HG03175 (cell line): ENCODE data around the gene CLTA.
"Not testable (repeated sequence)": the region's sequence is repeated elsewhere in the genome, so short reads cannot be mapped to it uniquely, and the experiment has no call there.

Experiments used
- ATAC-seq: cut with Tn5 transposase; IDR thresholded peaks from one replicate; pipeline ENCODE4 v1.9.1; 2021; ENCODE audit warnings: mild to moderate bottlenecking, moderate library complexity; ENCODE audit not compliant: unreplicated experiment

Gene CLTA

GRCh38 chr9:36156116-36156515 lies 34.6 kb upstream of the CLTA start:
- ATAC-seq: no peak

DNA sequence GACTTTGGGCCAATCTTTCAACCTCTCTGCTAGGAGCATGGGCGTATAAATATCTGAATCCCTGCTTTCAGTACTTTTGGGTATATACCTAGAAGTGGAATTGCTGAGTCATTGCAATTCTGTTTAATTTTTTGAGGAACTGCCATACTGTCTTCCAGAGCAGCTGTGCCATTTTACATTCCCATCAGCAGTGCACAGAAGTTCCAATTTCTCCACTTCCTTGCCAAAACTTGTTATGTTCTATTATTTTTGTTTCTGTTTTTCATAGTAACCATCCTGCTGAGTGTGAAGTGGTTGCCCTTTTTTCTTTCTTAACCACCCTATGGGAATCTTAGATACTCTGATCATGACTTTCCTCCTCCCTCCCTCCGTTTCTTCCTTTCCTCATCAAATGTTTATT lies 32.6 kb upstream of the CLTA start:
- no peak for ATAC-seq

GRCh38 chr9:36158917-36159316 lies 31.8 kb upstream of the CLTA start:
- ATAC-seq: no peak

DNA sequence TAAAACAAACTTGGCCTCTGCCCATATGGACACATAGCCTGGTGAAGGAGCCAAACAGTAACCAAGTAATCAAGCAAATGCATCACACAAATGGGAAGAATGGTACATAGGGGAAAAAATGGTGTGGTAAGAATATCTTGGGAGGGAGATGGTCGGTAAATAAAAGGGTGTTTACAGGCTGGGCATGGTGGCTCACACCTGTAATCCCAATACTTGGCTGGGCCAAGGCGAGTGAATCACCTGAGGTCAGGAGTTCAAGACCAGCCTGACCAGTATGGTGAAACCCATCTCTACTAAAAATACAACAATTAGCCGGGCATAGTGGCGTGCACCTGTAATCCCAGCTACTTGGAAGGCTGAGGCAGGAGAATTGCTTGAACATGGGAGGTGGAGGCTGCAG lies 31.2 kb upstream of the CLTA start:
- ATAC-seq: not testable (repeated sequence)

DNA sequence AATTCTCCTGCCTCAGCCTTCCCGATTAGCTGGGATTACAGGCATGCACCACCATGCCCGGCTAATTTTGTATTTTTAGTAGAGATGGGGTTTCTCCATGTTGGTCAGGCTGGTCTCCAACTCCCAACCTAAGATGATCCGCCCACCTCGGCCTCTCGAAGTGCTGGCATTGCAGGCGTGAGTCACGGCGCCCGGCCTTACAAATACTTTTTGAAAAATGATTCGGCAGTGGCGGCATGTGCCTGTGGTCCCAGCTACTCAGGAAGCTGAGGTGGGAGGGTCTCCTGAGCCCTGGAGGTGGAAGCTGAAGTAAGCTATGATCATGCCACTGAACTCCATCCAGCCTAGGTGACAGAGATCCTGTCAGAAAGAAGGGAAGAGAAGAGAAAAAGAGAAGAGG lies 30.6 kb upstream of the CLTA start:
- not testable (repeated sequence) for ATAC-seq

DNA sequence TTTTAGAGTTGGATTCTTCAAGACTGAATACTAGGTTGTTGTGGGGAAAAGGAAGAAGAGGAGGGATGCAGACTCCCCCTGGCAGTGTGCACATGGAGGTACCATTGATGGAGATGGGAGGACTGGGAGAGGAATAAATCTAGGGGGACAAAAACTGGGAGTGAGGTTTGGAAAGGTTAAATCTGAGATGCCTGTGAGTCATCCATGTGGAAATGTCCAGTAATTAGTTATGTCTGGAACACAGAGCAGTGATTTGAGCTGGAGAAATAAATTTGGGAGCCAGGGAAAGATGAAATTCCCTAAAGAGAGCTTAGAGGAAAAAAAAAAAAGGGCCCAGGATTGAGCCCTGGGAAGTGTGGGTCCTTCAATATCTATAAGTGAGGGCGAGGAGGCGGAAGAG lies 29.5 kb upstream of the CLTA start:
- ATAC-seq: no peak

GRCh38 chr9:36162211-36162738 lies 28.4 kb upstream of the CLTA start:
- no peak for ATAC-seq

DNA sequence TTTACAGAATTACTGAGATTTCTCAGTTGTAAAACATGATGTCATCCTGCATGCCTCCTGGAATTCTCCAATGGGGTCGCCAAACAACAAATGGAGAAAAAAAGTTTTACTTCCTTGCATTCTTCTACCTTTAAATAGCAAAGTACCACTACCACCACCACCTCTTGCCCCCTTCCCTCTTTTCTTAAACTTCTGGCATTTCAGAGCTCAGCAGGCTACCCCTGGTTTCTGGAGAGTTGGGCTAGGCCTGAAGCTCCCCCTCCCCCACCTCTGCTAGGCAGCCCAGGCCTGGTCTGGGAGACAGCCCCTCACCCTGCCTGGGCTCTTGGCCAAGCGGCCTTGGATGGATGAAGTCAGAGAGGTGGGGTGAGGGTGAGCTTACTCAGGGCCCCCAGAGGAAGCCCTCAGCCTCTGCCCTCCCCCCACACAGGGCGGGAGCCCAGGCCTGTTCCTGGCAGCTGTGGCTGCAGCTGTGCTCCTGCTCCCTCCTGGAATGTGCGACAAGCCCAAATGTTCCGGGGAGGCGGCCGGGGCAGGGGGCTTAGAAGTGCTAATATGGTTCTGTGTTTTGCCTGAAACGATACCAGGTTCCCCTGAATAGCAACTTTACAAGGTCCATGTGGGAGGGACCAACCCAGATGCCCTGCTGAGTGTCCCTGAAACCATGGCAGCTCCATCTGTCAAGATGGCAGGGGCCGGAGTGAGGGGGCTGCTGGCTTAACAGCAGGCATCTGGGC lies 27.5 kb upstream of the CLTA start:
- no peak for ATAC-seq

GRCh38 chr9:36163786-36164170 lies 26.9 kb upstream of the CLTA start:
- ATAC-seq: no peak

GRCh38 chr9:36164372-36164771 lies 26.3 kb upstream of the CLTA start:
- ATAC-seq: no peak

DNA sequence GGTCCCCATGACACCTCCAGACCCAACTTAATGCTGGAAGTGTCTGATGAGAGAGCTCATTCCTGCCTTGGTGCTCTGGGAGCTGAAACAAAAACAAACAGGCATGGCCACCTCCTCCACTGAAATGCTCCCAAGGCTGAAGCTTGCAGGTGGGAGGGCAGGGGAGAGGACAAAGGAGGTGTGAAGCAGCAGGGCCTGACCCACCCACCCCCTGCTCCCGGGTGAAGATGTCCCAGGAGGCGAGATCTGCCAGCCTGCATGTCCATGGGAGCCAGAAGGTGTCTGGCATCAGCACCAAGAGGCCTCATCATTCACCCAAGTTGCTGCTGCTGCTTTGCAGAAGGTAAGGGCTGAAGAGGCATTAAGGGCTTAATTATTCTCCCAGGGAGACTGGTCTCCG lies 25.7 kb upstream of the CLTA start:
- ATAC-seq: no peak

DNA sequence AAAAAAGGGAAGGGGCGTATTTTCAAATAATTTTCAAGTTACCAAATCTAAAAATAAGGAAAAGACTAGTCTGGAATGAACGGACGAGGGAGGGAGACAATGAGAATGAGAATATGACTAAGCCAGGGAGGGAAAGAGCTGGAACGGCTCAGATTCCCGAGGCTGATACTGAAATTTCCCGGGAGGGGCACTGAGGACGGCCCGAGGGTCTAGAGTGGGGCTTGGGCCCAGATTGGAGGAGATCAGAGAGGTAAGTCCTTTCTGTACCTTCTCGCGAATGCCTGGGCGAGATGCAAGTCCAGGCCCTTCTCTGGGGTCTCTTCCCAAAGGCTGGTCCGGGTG lies 24.9 kb upstream of the CLTA start:
- ATAC-seq: no peak

- ATAC-seq: peak; percentile 88
These were observed 24.4 kb upstream of the CLTA start for GRCh38 chr9:36166168-36166927.

DNA sequence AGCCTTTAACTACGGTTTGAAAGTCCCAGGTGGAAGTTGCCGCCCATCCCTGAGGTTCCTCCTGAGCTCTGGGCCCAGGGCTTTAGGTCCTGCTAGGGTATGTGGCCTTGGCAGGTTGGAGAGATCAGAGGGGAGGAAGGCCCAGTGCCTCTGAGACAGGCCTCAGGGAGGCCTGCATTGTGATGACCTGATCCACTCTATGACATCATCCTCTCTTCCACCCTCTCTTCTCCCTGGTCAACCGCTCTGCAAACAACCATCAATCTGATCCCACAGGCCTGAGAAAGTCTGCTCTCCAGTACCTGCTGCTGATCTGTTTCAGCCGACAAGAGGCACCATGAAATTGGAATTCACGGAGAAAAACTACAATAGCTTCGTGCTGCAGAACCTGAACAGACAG lies 21.6 kb upstream of the CLTA start, which contains the start of gene CCIN:
Gene CCIN (plus strand): TSS at position 223 of the 400 bp plus-strand sequence. CDS start 115 bp downstream, at position 338.
- ATAC-seq: no peak

- ATAC-seq: no peak
These were observed 21.0 kb upstream of the CLTA start for GRCh38 chr9:36169708-36170107.

DNA sequence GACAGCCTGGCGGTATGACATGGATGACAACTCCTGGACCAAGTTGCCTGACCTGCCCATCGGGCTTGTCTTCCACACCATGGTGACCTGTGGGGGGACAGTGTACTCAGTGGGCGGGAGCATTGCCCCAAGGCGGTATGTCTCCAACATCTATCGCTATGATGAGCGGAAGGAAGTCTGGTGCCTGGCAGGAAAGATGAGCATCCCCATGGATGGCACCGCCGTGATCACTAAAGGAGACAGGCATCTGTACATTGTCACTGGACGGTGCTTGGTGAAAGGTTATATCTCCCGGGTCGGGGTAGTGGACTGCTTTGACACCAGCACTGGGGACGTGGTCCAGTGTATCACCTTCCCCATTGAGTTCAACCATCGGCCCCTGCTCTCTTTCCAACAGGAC lies 20.2 kb upstream of the CLTA start:
- no peak for ATAC-seq

DNA sequence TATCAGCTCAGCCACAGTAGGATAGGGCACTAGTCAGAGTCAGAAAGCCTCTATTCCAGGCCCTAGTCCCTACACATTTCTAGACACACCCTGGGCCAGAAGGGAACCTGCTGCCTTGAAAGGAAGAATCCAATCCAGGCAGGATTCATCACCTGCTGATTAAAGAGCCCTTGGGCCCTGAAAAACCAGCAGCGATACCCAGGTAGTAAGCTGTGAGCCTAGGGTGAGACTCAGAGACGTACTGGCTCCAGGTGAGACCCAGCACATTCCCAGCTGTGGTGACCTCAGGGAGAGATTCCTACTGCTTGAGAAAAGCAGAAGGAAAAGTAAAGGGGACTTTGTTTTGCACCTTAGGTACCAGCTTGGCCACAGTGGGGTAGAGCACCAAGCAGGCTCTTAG lies 16.9 kb upstream of the CLTA start:
- ATAC-seq: no peak

DNA sequence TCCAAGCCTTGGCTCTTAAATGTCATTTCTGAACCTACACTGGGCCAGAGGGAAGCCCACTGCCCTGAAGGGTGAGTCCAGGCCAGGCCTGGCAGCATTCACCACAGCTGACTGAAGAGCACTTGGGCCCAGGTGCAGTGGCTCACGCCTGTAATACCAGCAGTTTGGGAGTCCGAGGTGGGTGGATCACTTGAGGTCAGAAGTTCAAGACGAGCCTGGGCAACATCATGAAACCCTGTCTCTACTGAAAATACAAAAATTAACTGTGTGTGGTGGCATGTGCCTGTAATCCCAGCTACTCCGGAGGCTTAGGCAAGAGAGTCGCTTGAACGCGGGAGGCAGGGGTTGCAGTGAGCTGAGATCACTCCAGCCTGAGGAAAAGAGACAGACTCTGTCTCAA lies 16.4 kb upstream of the CLTA start:
- ATAC-seq: no peak

- ATAC-seq: no peak
These were observed 16.0 kb upstream of the CLTA start for GRCh38 chr9:36174731-36175130.

DNA sequence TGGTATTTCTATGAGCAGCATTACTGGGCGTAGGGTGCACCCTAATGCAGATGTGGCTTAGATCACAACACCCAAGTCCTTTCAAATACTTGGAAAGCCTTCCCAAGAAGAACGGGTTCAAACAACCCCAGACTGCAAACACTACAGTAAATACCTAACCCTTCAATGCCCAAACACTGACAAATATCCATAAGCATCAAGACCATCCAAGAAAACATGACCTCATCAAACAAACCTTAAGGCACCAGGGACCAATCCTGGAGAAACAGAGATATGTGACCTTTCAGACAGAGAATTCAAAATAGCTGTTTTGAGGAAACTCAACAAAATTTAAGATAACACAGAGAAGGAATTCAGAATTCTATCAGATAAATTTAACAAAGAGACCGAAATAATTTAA lies 15.5 kb upstream of the CLTA start:
- ATAC-seq: not testable (repeated sequence)

- not testable (repeated sequence) for ATAC-seq
These were observed 14.2 kb upstream of the CLTA start for GRCh38 chr9:36176496-36176895.

GRCh38 chr9:36177571-36177970 lies 13.2 kb upstream of the CLTA start:
- ATAC-seq: no peak
